ENCODE data around the gene SLC43A3.

DNA sequence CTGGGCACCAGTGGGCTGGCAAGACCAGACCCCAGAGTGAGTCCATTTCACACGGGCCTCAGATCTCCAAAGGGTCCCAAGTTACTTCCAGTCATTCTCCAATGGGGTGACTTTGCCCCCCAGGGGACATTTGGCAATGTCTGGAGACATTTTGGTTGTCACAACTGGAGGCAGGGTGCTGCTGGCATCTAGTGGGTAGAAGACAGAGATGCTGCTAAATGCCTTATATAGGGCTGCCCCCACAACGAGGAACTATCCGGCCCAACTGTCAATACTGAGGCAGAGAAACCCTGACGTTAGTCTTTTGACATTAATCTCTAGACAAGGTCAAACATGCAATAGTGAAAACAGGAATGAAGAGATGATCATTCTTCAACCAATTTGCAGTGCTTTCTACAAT, 39.8 kb upstream of the SLC43A3 start:
- TF ChIP-seq, protein P1, sequence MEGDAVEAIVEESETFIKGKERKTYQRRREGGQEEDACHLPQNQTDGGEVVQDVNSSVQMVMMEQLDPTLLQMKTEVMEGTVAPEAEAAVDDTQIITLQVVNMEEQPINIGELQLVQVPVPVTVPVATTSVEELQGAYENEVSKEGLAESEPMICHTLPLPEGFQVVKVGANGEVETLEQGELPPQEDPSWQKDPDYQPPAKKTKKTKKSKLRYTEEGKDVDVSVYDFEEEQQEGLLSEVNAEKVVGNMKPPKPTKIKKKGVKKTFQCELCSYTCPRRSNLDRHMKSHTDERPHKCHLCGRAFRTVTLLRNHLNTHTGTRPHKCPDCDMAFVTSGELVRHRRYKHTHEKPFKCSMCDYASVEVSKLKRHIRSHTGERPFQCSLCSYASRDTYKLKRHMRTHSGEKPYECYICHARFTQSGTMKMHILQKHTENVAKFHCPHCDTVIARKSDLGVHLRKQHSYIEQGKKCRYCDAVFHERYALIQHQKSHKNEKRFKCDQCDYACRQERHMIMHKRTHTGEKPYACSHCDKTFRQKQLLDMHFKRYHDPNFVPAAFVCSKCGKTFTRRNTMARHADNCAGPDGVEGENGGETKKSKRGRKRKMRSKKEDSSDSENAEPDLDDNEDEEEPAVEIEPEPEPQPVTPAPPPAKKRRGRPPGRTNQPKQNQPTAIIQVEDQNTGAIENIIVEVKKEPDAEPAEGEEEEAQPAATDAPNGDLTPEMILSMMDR (IDR thresholded peaks at IDR 0.05; ENCODE audit: extremely low read depth in 1 of 2, insufficient read depth in 1 of 2, low read depth in 1 of 2, low read length in 2 of 2), result no peak
- TF ChIP-seq POLR2AphosphoS5 (IDR thresholded peaks at IDR 0.05; ENCODE audit: insufficient read depth, low read depth, low read length) (no peak), POLR2A (IDR thresholded peaks at IDR 0.05; ENCODE audit: low read depth, low read length) (no peak), EZH2 (IDR thresholded peaks at IDR 0.05; ENCODE audit: borderline replicate concordance, low read depth, low read length, severe bottlenecking) (no peak), JUN (IDR thresholded peaks at IDR 0.05; ENCODE audit: borderline replicate concordance, insufficient read depth, insufficient read length, low read depth) (no peak)
- TF ChIP-seq, protein P2, sequence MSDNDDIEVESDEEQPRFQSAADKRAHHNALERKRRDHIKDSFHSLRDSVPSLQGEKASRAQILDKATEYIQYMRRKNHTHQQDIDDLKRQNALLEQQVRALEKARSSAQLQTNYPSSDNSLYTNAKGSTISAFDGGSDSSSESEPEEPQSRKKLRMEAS (IDR thresholded peaks at IDR 0.05; ENCODE audit: insufficient read depth, insufficient read length), result no peak
